Parathyroid adenoma (tissue), 2 donors: ENCODE measurements around the gene CCDC183.

Experiments
- H2AFZ ChIP-seq: fragments of 300-600 bp; sonication (generic); one replicate; pipeline ENCODE4 v1.7.0; 2017; ENCODE audit warnings: antibody characterized with exemption, mild to moderate bottlenecking
- H3K27ac ChIP-seq: fragments of 300-600 bp; sonication (generic); one replicate; pipeline ENCODE4 v1.7.0; 2017
- H3K27me3 ChIP-seq: fragments of 300-600 bp; sonication (generic); one replicate; pipeline ENCODE4 v1.7.0; 2017; ENCODE audit warnings: low read length; ENCODE audit not compliant: control insufficient read depth, insufficient read depth
- H3K36me3 ChIP-seq: fragments of 300-600 bp; sonication (generic); one replicate; pipeline ENCODE4 v1.7.0; 2017; ENCODE audit warnings: low read length; ENCODE audit not compliant: control insufficient read depth, insufficient read depth
- H3K4me1 ChIP-seq: fragments of 300-600 bp; sonication (generic); one replicate; pipeline ENCODE4 v1.7.0; 2017; ENCODE audit warnings: control low read depth
- H3K4me2 ChIP-seq: fragments of 300-600 bp; sonication (generic); one replicate; pipeline ENCODE4 v1.7.0; 2017; ENCODE audit warnings: low read length
- H3K4me3 ChIP-seq: fragments of 300-600 bp; sonication (generic); one replicate; pipeline ENCODE4 v1.7.0; 2017; ENCODE audit warnings: low read depth, low read length
- H3K79me2 ChIP-seq: fragments of 300-600 bp; sonication (generic); one replicate; pipeline ENCODE4 v1.7.0; 2017; ENCODE audit warnings: control low read depth
- H3K9ac ChIP-seq: fragments of 300-600 bp; sonication (generic); one replicate; pipeline ENCODE4 v1.7.0; 2017; ENCODE audit warnings: mild to moderate bottlenecking
- H3K9me3 ChIP-seq: fragments of 300-600 bp; sonication (generic); one replicate; pipeline ENCODE4 v1.7.0; 2017; ENCODE audit warnings: low read length; ENCODE audit not compliant: control insufficient read depth
- CTCF ChIP-seq: fragments of 300-600 bp; sonication (generic); IDR thresholded peaks from one replicate; pipeline ENCODE4 v1.7.0; 2017; ENCODE audit warnings: antibody characterized with exemption, mild to moderate bottlenecking
- donor health status: primary hyperparathyroidism.

The CCDC183 gene

GRCh38 chr9:136791516-136792276 is 4.4 kb upstream of the CCDC183 start:
- H3K27me3 ChIP-seq = no peaks in the 10 kb centered on the region
- H3K4me3 ChIP-seq = peak overlapping the region; percentile 97
- TF ChIP-seq CTCF = peak; percentile 86
- H3K4me2 ChIP-seq = peak overlapping the region; percentile 99
- H2AFZ ChIP-seq = peak overlapping the region; percentile 83
- peak overlapping the region; percentile 37 for H3K9ac ChIP-seq
- H3K27ac ChIP-seq = peak overlapping the region; percentile 95
- peaks cover 7% of the 10 kb centered on the region for H3K4me1 ChIP-seq
- H3K9me3 ChIP-seq = no peaks in the 10 kb centered on the region
- H3K79me2 ChIP-seq = no peaks in the 10 kb centered on the region
- no peaks in the 10 kb centered on the region for H3K36me3 ChIP-seq

GRCh38 chr9:136792321-136793085 is 3.6 kb upstream of the CCDC183 start:
- H3K9ac ChIP-seq = no peak overlapping the region

GRCh38 chr9:136793086-136793946 is 2.8 kb upstream of the CCDC183 start:
- Histone ChIP-seq H3K4me1 (peaks cover 7% of the 10 kb centered on the region), H3K4me3 (no peak overlapping the region), H2AFZ (no peak overlapping the region), H3K9me3 (no peaks in the 10 kb centered on the region), H3K79me2 (no peaks in the 10 kb centered on the region), H3K36me3 (no peaks in the 10 kb centered on the region), H3K27ac (no peak overlapping the region), H3K4me2 (no peak overlapping the region), H3K27me3 (no peaks in the 10 kb centered on the region), H3K9ac (no peak overlapping the region)
- no peak for TF ChIP-seq CTCF

More at GRCh38 chr9:136792321-136793085, 3.6 kb upstream of the CCDC183 start:
- Histone ChIP-seq H3K4me1 (peaks cover 7% of the 10 kb centered on the region), H3K9me3 (no peaks in the 10 kb centered on the region), H3K36me3 (no peaks in the 10 kb centered on the region), H3K79me2 (no peaks in the 10 kb centered on the region), H3K4me3 (no peak overlapping the region), H2AFZ (no peak overlapping the region), H3K27ac (no peak overlapping the region), H3K4me2 (no peak overlapping the region), H3K27me3 (no peaks in the 10 kb centered on the region)
- TF ChIP-seq CTCF = no peak

- H3K9ac ChIP-seq = no peak overlapping the region
- no peak for TF ChIP-seq CTCF
Measured at GRCh38 chr9:136794281-136794999, 1.7 kb upstream of the CCDC183 start.

More at GRCh38 chr9:136794281-136794999, 1.7 kb upstream of the CCDC183 start:
- Histone ChIP-seq H3K4me3 (no peak overlapping the region), H3K4me1 (peaks cover 7% of the 10 kb centered on the region), H3K4me2 (no peak overlapping the region), H2AFZ (no peak overlapping the region), H3K36me3 (no peaks in the 10 kb centered on the region), H3K27ac (no peak overlapping the region), H3K79me2 (no peaks in the 10 kb centered on the region), H3K9me3 (no peaks in the 10 kb centered on the region), H3K27me3 (no peaks in the 10 kb centered on the region)
